Measurements from ENCODE around the gene DCUN1D5. TPM values are rescaled to one million over a fixed set of nuclear protein-coding genes. Genes with fewer than 3 reads are reported as not detected.

The DCUN1D5 gene
- total RNA-seq, 4 donors from 2014 or later, result 37.0 to 48.9 (median 42.6) TPM

DNA sequence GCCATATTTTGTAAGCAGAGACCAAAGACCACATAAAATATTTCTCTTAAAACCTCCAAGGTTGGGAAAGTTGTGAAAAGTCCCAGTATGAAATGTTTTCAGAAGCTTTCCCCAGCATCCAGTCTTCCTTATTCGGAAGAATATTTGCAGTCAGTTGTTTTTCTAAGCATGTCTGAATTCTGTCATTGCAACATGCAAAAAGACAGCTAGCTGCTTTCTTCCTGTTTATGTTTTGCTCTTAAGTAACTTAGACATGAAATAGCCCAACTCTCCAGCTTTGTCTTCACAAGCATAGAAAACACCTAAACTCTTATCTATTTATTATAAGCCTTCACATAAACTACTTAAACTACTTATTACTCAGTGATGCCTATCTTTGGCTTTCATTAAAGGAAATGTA is 78.5 kb downstream of the DCUN1D5 start:
- intact Hi-C loops (cut with DNase I), result no loop called here
- no peaks in the 10 kb centered on the region for H3K27me3 ChIP-seq
- H3K9me3 ChIP-seq, result peaks cover 0 to 20% (median 10%) of the 10 kb centered on the region in 4 donors
- no peaks in the 10 kb centered on the region for H3K4me1 ChIP-seq
- no peak overlapping the region for H3K4me3 ChIP-seq
- H3K27ac ChIP-seq (replicated peaks in 1 of 4), result no peak overlapping the region
- TF ChIP-seq POLR2AphosphoS5 (IDR thresholded peaks at IDR 0.05) (no peak), EP300 (IDR thresholded peaks at IDR 0.05) (no peak), POLR2A (IDR thresholded peaks at IDR 0.05; ENCODE audit: low read depth) (no peak), CTCF (IDR thresholded peaks at IDR 0.05) (no peak)
- H3K36me3 ChIP-seq, result no peaks in the 10 kb centered on the region
- no peak for DNase-seq (ENCODE audit: extremely low spot score)
- WGBS, result 89% methylated on average over 1 of the region's 1 CpG

Other genes with a start within 250 kb of the DCUN1D5 start
- gene MMP3, start 248.6 kb downstream of the DCUN1D5 start, total RNA-seq, result 1 to 10 TPM in 3 of 4 donors, under 1 TPM in 1; 0.32 to 7.5 (median 1.3) TPM
- gene MMP12, start 217.2 kb downstream of the DCUN1D5 start, total RNA-seq, result not detected
- not detected for gene MMP13, start 136.4 kb downstream of the DCUN1D5 start, total RNA-seq
- gene DYNC2H1, start 17.3 kb upstream of the DCUN1D5 start, total RNA-seq, result 10 to 100 TPM in 3 of 4 donors, 1 to 10 TPM in 1; 9.2 to 14.5 (median 12.5) TPM

Data from esophagus muscularis mucosa (tissue), 4 donors.